NCI-H146 (cell line): Measurements from ENCODE around the gene CDK4.

Experiments used
- DNase-seq: peaks from one replicate; lab custom pipeline; 2025; lab: John Stamatoyannopoulos, UW

CDK4 gene

DNA sequence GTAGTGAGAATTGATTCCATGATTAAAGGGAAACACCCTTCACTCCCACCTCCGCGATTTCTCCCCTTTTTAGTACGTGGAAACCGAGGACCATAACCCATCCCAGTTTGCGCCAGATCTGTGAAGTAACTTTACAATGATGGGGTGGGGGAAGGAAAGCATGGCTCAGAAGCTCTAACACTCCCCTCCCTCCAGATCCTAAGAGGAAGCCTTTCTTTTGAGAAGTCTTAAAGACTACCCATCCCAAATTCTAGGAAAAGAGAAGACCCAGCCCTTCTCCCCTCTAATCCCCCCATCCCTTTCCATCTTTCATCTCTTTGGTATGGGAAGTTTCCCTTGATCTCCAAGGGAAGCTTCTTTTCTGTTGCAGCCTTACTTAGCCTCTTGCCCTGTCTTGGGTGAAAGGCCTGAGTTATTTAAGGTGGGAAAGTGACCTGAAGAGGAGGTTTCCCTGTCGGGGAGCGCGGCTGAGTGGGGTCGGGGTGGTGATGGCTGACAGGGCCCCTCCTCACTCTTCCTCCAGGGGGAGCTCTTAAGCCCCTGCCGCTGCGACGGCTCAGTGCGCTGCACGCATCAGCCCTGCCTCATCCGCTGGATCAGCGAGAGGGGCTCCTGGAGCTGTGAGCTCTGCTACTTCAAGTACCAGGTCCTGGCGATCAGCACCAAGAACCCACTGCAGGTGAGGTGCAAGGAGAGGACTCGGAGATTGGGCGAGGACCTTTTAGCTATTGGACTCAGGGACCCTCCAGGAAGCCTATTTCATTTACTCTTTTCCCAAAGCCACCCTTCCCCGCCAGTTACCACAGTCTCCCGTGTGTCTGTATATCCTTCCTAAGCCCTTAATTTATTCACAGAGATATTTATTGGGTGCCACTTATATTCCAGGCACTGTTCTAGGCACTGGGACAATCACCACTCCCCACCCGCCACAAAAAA, 4.6 kb upstream of the CDK4 start:
- DNase-seq, result peak; percentile 10

GRCh38 chr12:57755454-57756372, 3.6 kb upstream of the CDK4 start:
- DNase-seq, result peak; percentile 74

GRCh38 chr12:57755194-57755453, 3.0 kb upstream of the CDK4 start:
- no peak for DNase-seq

- DNase-seq, result peak; percentile 94
Observed at GRCh38 chr12:57754411-57755193, 2.5 kb upstream of the CDK4 start, which contains the start of gene MARCHF9. TSS of gene MARCHF9 (plus strand) at chr12:57755103. CDS start at chr12:57755529, 426 bp downstream.

DNA sequence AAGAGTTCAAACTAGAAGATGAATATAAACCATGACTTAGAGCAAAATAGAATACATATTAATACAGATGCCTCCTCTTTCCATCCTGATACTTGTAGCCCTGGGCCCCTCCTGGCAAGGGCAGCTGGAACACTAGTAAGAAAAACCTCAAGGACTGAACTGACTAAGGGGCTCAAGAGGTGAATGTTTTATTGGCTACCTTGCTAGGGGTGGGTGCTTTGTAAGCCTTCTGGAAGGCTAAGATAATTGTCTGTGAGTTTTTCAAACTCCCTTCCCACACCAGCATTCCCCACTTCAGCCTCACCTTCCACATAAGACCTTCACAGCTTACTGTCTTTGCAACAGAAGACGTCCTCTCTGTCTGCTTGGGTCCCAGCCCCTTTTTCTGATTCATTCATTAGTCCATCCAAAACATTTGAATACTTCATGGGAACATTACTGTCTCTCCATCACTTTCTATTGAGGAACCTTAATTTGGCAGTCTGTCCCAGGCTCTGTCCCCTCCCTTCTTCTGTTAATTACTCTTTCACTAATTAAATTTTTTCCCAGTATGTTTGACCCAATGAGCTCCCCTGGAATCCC, 1.7 kb upstream of the CDK4 start:
- no peak for DNase-seq

GRCh38 chr12:57752668-57753000, 524 bp upstream of the CDK4 start:
- no peak for DNase-seq

DNA sequence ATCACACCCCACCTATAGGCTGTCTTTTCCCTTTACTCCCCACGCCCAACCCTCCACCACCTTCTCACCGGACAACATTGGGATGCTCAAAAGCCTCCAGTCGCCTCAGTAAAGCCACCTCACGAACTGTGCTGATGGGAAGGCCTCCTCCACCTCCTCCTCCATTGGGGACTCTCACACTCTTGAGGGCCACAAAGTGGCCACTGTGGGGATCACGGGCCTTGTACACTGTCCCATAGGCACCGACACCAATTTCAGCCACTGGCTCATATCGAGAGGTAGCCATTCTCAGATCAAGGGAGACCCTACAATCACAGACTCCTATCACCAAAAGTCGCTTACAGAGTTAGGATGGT, 700 bp downstream of the CDK4 start:
- DNase-seq, result no peak

DNA sequence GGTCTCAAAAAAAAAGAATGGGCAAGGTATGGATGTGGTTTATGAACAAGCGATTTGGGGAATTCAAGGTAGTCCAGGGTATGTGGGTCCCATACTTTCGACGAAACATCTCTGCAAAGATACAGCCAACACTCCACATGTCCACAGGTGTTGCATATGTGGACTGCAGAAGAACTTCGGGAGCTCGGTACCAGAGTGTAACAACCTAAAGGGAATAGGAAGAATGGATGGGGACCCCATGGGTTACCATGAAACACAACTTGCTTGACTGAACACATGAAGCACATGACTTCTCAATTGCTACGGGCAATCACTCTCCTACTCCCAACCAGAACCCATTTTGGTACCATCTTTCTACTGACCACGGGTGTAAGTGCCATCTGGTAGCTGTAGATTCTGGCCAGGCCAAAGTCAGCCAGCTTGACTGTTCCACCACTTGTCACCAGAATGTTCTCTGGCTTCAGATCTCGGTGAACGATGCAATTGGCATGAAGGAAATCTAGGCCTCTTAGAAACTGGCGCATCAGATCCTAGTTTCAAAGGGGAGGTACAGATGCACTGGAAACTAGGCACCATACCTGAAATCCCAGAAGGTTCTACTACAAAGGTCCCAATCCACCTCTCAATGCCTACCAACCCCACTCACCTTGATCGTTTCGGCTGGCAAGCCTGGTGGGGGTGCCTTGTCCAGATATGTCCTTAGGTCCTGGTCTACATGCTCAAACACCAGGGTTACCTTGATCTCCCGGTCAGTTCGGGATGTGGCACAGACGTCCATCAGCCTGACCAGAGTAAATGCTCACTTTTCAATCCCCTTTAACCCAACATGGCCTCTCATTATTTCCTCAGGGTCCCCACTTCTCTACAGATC, 1.3 kb downstream of the CDK4 start:
- no peak for DNase-seq

DNA sequence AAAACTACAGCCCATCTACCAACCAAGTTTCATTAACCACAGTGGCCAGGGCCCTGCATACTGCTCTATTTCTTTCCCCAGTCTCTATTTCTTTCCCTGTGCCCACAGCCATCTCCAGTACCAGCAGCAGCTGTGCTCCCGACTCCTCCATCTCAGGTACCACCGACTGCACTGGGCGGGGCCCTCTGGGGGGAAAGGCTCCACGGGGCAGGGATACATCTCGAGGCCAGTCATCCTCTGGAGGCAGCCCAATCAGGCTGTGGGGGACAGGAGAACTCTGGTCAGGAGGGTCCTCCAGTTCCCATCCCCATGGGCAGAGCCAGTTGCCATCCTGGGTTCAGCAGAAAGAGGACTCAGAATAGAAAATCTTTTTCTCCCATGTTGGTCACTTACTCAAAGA, 3.0 kb downstream of the CDK4 start:
- DNase-seq, result no peak

GRCh38 chr12:57746025-57746424, 6.1 kb downstream of the CDK4 start:
- DNase-seq, result no peak

GRCh38 chr12:57745485-57745881, 6.6 kb downstream of the CDK4 start:
- DNase-seq, result no peak

DNA sequence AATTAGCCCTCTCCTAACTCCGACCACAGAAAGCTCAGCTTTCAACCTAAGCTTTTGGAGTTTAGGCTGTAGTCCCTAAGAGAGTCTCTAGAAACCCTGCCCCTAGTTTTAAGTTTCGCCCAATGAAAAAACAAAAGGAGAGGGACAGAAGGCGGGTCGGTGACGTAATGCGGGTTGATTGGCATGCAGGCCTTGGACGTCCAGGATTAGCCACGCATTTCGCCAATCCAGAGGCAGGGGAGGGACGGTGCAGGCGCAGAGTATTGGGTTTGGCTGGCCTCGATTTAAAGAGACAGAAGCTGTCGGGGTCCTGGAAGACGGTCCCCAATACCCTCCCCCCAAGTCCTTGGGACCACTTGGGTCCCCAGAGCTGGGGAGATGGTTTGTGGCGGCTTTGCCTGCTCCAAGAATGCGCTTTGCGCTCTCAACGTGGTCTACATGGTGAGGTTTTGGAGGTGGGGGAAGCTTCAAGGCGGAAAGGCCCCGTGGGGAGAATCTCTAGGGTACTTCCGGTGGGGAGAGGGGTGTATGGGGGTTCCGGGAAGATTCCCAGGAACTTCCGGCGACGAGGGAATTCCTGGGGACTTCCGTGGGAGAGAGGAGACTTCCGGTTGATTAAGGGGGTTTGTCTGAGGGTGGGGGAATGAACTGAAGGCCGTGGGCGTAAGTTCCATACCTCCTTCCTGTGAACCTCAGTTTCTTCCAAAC, 7.2 kb downstream of the CDK4 start, which contains the start of gene TSPAN31:
Gene TSPAN31 (plus strand): TSS at position 263 of the 708 bp plus-strand sequence. CDS start 116 bp downstream, at position 379.
- DNase-seq, result peak; percentile 97

DNA sequence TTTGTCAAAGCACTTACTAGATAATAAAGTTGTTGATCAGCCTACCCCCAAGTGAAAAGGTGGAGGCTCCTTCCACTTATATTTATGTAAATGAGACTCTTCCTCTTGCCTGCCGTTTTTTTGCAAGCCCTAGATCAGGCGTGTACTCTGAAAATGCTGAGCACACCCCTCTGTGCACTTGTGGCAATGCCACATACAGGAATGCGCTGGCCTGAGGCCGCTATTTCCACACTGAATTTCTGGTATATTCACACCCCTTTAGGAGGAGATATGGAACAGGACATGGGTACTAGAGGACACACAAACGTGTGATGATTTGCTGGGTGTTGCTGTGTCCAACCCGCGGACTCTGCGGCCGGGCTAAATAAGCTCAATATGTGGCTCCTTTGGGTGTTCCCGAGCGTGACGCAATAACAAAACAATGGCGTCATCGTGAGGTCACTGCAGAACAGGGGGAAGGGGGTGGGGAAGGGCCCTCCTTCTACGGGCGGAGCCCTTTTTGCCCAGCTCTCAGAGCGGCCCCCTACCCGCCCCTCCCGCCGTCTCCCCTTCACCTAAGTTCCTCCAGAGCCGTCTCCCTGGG, 7.8 kb downstream of the CDK4 start:
- DNase-seq, result peak; percentile 48

DNA sequence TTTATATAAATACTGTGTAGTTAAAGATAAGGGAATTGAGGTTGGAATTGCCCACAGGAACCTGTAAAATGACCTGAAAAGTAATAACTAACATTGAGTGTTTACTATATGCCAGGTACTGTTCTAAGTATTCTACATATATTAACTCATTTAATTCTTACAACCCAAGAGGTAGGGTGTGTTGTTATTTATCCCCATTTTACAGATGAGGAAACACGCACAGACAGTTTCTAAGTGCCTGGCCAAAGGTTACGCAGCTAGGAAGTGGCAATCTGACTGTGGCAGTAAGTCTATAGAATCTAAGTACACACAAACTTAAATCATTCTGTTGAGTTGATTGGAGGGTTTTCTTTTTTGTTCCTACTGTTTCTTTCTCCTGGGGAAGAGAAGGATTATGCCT, 8.3 kb downstream of the CDK4 start:
- no peak for DNase-seq

DNA sequence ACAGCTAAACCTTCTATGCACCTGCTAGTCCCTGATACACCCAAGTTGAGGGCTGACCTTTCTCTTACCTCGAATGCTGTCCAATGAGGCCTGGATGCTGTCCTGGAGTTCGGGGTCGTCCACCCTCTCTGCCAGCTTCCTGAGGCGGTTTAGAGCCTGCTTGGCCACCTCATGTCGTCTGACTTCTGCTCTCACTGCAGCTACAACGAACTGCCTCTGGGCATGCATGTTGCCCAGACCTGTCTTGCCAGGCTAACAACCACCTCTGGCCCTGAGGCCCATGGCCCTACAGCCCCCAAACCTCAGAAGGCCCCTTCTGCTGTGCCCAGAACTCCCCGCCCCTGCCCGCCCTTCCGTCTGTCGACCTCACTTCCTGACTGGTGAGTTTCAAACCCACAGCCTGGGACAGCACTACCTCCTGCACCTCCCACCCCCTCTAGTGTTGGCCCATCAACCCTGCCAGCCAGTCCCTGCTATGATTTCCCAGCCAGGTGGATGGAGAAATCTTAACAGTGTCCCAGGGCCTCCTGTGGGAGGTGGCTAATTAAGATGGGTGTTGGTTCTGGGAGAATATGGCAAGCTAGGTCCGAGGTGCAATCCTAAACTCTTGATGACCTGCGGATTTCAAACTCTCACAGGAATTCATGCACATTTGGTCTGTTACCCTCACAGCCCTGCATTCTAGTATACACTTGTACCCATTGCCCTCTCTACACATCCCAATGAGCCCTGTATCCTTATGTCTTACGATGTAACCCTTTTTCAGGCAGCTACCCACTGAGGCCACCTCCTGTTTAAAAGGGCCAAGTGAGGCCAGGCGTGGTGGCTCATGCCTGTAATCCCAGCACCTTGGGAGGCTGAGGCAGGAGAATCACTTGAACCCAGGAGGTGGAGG, 10.0 kb downstream of the CDK4 start:
- no peak for DNase-seq

- DNase-seq, result no peak
Observed at GRCh38 chr12:57741413-57741789, 10.7 kb downstream of the CDK4 start.

DNA sequence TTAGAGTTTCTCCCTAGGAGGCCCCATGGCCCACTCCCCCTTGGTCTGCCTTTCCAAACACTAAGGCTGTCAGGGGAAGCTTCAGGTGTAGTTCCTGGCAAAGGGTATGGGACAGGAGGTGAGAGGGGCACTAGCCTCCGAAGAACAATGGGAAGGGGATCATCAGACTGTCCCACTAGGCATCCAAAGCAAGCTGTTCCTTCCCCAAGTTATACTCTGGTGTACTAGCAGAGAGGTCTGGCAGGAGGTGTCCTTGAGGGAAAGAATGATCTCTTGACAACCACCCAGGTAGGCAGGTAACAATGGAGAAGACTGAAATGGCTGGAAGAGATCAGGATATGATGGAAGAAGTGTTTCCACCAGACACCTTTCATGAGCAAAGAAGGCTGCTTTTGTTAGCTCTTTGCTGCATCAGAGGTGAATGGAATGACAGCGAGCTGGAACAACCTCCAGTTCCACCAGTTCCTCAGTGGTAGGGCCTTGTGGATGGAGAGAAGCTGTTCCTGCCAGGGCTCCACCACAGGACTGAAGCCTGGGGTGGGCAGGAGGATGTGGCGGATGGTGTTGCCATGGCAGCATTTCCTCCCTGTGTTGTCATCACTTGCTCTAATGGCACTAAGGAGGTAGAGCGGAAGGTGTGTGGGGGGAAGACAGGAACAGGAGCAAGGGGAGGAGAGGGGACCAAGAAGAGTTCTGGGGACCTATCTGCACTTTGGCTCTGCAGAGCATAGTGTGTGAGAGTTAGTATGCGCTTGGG, 11.3 kb downstream of the CDK4 start:
- DNase-seq, result peak; percentile 40

GRCh38 chr12:57739914-57740538, 12.1 kb downstream of the CDK4 start:
- no peak for DNase-seq
